ENCODE data around the gene DMRT3. TPM values are rescaled to one million over a fixed set of nuclear protein-coding genes. Genes with fewer than 3 reads are reported as not detected.

Gene DMRT3
- total RNA-seq, 1 donor from 2014 or later, result 0.47 TPM

Other genes with a start within 250 kb of the DMRT3 start
- gene DMRT1, start 135.0 kb upstream of the DMRT3 start, total RNA-seq, result not detected in 2 replicates
- not detected in 2 replicates for gene DMRT2, start 73.7 kb downstream of the DMRT3 start, total RNA-seq